A549 (cell line): ENCODE measurements around the gene AKAP6. TPM values are rescaled to one million over a fixed set of nuclear protein-coding genes. Genes with fewer than 3 reads are reported as not detected.

Experiments
- ATAC-seq, 2 experiments: fragments of 200-7000 bp in 1 of 2; fragments of >200 bp in 1 of 2; cut with Nextera tagmentation in 1 of 2; cut with Tn5 transposase in 1 of 2; 3 replicates each; pipeline versions ENCODE4 v1.8.0 to v1.9.1; 2018 to 2020; ENCODE audit warnings: mild to moderate bottlenecking in 1 of 2, moderate library complexity in 1 of 2
- CTCF ChIA-PET: fragments of 300-600 bp; sonication (Branson Sonifier 250); formaldehyde crosslinking; extraction: SDS; loops from one replicate; lab custom pipeline; 2021; ENCODE audit warnings: antibody characterized with exemption, inconsistent platforms; lab: Yijun Ruan, JAX
- POLR2A ChIA-PET: fragments of 350-600 bp; formaldehyde crosslinking; extraction: SDS; loops from one replicate; lab custom pipeline; 2021; ENCODE audit warnings: antibody characterized with exemption, inconsistent platforms; lab: Yijun Ruan, JAX
- DNase-seq, 2 experiments: peaks; one replicate each; pipeline versions ENCODE4 v3.0.0 to v3.0.0-alpha.2; 2011 to 2016; ENCODE audit warnings: low read depth in 1 of 2, low spot score in 1 of 2
- FAIRE-seq: peaks from 2 replicates; lab custom pipeline; 2011; peaks lifted over from hg19 to GRCh38; lab: Jason Lieb, UNC
- H3K27ac ChIP-seq, 2 experiments: fragments of >200 bp; sonication (Bioruptor Twin); formaldehyde crosslinking; 3 replicates each; pipeline ENCODE4 v1.5.1; 2016 to 2017
- H3K4me1 ChIP-seq: fragments of >200 bp; sonication (Bioruptor Twin); formaldehyde crosslinking; 3 replicates; pipeline ENCODE4 v1.6.1; 2016
- H3K4me2 ChIP-seq: fragments of >200 bp; sonication (Bioruptor Twin); formaldehyde crosslinking; 3 replicates; pipeline ENCODE4 v1.6.1; 2016
- H3K4me3 ChIP-seq: fragments of >200 bp; sonication (Bioruptor Twin); formaldehyde crosslinking; 3 replicates; pipeline ENCODE4 v1.5.1; 2016
- H3K9me3 ChIP-seq: fragments of >200 bp; sonication (Bioruptor Twin); formaldehyde crosslinking; 3 replicates; pipeline ENCODE4 v1.6.1; 2016
- CBX2 ChIP-seq: fragments of 200-600 bp; sonication (generic); IDR thresholded peaks from 2 replicates; pipeline ENCODE4 v1.6.1; 2016; ENCODE audit warnings: low read depth, mild to moderate bottlenecking, borderline replicate concordance
- EHMT2 ChIP-seq: fragments of 200-600 bp; sonication (generic); IDR thresholded peaks from 2 replicates; pipeline ENCODE4 v1.6.1; 2016; ENCODE audit warnings: antibody characterized with exemption, low read depth, mild to moderate bottlenecking, moderate library complexity
- FOSL2 ChIP-seq, 2 experiments: fragments of 450-650 bp in 1 of 2; fragments of >200 bp in 1 of 2; sonication (Bioruptor Twin) in 1 of 2; formaldehyde crosslinking; IDR thresholded peaks; 2 replicates each; pipeline versions ENCODE4 v1.5.0 to v1.6.1; 2016 to 2020; ENCODE audit warnings: mild to moderate bottlenecking in 1 of 2, moderate library complexity in 1 of 2
- FOXS1 ChIP-seq: fragments of 250-450 bp; sonication (Bioruptor Pico); IDR thresholded peaks from 2 replicates; pipeline ENCODE4 v1.5.0; 2020; ENCODE audit warnings: mild to moderate bottlenecking, moderate library complexity
- JUNB ChIP-seq: fragments of >200 bp; sonication (Bioruptor Twin); formaldehyde crosslinking; IDR thresholded peaks from 2 replicates; pipeline ENCODE4 v1.6.1; 2016
- MAZ ChIP-seq: fragments of 150-350 bp; IDR thresholded peaks from 2 replicates; pipeline ENCODE4 v1.6.1; 2014; ENCODE audit warnings: antibody characterized with exemption, low read depth, low read length, borderline replicate concordance
- NFE2L2 ChIP-seq: fragments of 150-350 bp; conservative IDR thresholded peaks from 2 replicates; pipeline ENCODE4 v1.6.1; 2014; ENCODE audit warnings: low read length
- RAD21 ChIP-seq, 2 experiments: fragments of >200 bp in 1 of 2; sonication (Bioruptor Twin) in 1 of 2; formaldehyde crosslinking in 1 of 2; IDR thresholded peaks in 1 of 2; conservative IDR thresholded peaks in 1 of 2; 2 replicates in 1 of 2; 3 replicates in 1 of 2; pipeline ENCODE4 v1.6.1; 2012 to 2018; ENCODE audit warnings: inconsistent platforms in 1 of 2
- RFX5 ChIP-seq: fragments of 450-650 bp; IDR thresholded peaks from 2 replicates; pipeline ENCODE4 v1.7.1; 2014; ENCODE audit warnings: antibody characterized with exemption, mild to moderate bottlenecking, moderate library complexity
- SMC3 ChIP-seq: fragments of >200 bp; sonication (Bioruptor Twin); formaldehyde crosslinking; IDR thresholded peaks from 3 replicates; pipeline ENCODE4 v1.6.1; 2018; ENCODE audit warnings: inconsistent platforms
- SREBF2 ChIP-seq: fragments of 450-650 bp; IDR thresholded peaks from 2 replicates; pipeline ENCODE4 v1.6.1; 2014; ENCODE audit warnings: mild to moderate bottlenecking, moderate library complexity
- TP53 ChIP-seq: fragments of 250-450 bp; sonication (Bioruptor Pico); IDR thresholded peaks from 2 replicates; pipeline ENCODE4 v1.5.0; 2021; ENCODE audit warnings: mild to moderate bottlenecking, moderate library complexity
- ZC3H11A ChIP-seq: fragments of 450-650 bp; IDR thresholded peaks from 2 replicates; pipeline ENCODE4 v1.6.1; 2014; ENCODE audit warnings: antibody characterized with exemption, mild to moderate bottlenecking
- ZFP36 ChIP-seq: fragments of 450-650 bp; IDR thresholded peaks from 2 replicates; pipeline ENCODE4 v1.6.1; 2014; ENCODE audit warnings: borderline replicate concordance; ENCODE audit not compliant: partially characterized antibody
- WGBS: methylation state at CpG from one replicate; pipeline ENCODE4 v1.1.6; 2017; ENCODE audit errors: missing lambda C conversion rate; 5-methylcytosine and 5-hydroxymethylcytosine counted together
- polyA plus RNA-seq, 4 experiments: library from polyadenylated mRNA; depleted of rRNA in 3 of 4; stranded (reverse); fragments of >200 nt; fragmentation: RNase III in 1 of 4; extraction: RNeasy Plus Mini Kit Qiagen cat#74134 plus additional on column Dnase treatment in 1 of 4; gene quantifications; 2 replicates in 3 of 4; 3 replicates in 1 of 4; pipeline ENCODE4 v1.2.3, GENCODE V29; 2011 to 2017
- TF ChIP-seq, protein P1 (sequence below): IDR thresholded peaks from 2 replicates; pipeline ENCODE4 v1.6.1; 2012; ENCODE audit warnings: low read depth, borderline replicate concordance
- TF ChIP-seq, protein P2 (sequence below): IDR thresholded peaks from 2 replicates; pipeline ENCODE4 v1.6.1; 2012
- TF ChIP-seq, protein P3 (sequence below): fragments of 250-450 bp; sonication (Bioruptor Pico); IDR thresholded peaks from 2 replicates; pipeline ENCODE4 v1.5.0; 2020; ENCODE audit warnings: low read depth, mild to moderate bottlenecking, moderate library complexity
- TF ChIP-seq, protein P4 (sequence below): fragments of 450-650 bp; IDR thresholded peaks from 2 replicates; pipeline ENCODE4 v1.6.1; 2014; ENCODE audit warnings: antibody characterized with exemption
- TF ChIP-seq, protein P5 (sequence below): fragments of >200 bp; sonication (Bioruptor Twin); formaldehyde crosslinking; IDR thresholded peaks from 3 replicates; pipeline ENCODE4 v1.5.1; 2016
- TF ChIP-seq, protein P6 (sequence below): fragments of 250-450 bp; sonication (Bioruptor Pico); IDR thresholded peaks from 2 replicates; pipeline ENCODE4 v1.5.0; 2021; ENCODE audit warnings: mild to moderate bottlenecking, moderate library complexity, borderline replicate concordance

The AKAP6 gene
- polyA plus RNA-seq, 2 of the 4 experiments (the other 2 are of a cell fraction), result 0.27 to 1.9 TPM

DNA sequence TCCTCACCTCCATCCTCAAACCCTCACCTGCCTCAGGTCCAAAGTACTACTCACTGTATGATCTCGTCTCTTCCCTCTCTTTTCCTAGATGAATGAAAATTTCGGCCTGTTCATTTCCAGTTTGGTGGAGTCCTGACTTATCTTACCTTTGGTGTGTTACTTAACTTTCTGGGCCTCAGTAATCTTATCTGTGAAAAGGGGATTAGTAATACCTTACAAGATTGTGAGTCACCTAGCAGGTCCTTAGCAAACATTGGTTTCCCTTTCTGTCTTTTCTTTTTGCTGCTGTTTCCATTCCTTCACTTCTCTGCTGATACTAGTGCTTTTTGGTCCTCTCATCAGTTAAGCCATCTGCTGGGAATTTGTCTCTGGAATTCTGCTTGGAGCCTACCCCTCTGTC, 52.8 kb downstream of the AKAP6 start:
- no peak for FAIRE-seq
- no peak for DNase-seq
- Histone ChIP-seq H3K27ac (no peak overlapping the region), H3K4me3 (no peak overlapping the region), H3K4me2 (no peak overlapping the region), H3K4me1 (no peaks in the 10 kb centered on the region), H3K9me3 (no peaks in the 10 kb centered on the region)
- CTCF ChIA-PET, result interaction anchor here (0.8 to 1.9 kb wide), 11 partner anchors 9 to 310 kb away, joined by 3 to 10 read pairs (median 5); no protein-coding TSS in a partner anchor
- POLR2A ChIA-PET, result no interaction called here
- TF ChIP-seq MAZ (no peak), NFE2L2 (no peak), ZC3H11A (no peak), FOXS1 (CRISPR knock-in tag) (no peak), ZFP36 (no peak), FOSL2 (IDR thresholded peaks at IDR 0.05) (no peak), FOSL2 (CRISPR knock-in tag; IDR thresholded peaks at IDR 0.05) (no peak), SMC3 (no peak), CBX2 (no peak)
- TF ChIP-seq, protein P1, sequence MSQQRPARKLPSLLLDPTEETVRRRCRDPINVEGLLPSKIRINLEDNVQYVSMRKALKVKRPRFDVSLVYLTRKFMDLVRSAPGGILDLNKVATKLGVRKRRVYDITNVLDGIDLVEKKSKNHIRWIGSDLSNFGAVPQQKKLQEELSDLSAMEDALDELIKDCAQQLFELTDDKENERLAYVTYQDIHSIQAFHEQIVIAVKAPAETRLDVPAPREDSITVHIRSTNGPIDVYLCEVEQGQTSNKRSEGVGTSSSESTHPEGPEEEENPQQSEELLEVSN, result no peak
- TF ChIP-seq, protein P2, sequence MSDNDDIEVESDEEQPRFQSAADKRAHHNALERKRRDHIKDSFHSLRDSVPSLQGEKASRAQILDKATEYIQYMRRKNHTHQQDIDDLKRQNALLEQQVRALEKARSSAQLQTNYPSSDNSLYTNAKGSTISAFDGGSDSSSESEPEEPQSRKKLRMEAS, result no peak
- TF ChIP-seq, protein P3, sequence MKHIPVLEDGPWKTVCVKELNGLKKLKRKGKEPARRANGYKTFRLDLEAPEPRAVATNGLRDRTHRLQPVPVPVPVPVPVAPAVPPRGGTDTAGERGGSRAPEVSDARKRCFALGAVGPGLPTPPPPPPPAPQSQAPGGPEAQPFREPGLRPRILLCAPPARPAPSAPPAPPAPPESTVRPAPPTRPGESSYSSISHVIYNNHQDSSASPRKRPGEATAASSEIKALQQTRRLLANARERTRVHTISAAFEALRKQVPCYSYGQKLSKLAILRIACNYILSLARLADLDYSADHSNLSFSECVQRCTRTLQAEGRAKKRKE (CRISPR knock-in tag), result no peak
- WGBS, result 82% methylated on average over 2 of the region's 2 CpGs
- no peak for ATAC-seq

DNA sequence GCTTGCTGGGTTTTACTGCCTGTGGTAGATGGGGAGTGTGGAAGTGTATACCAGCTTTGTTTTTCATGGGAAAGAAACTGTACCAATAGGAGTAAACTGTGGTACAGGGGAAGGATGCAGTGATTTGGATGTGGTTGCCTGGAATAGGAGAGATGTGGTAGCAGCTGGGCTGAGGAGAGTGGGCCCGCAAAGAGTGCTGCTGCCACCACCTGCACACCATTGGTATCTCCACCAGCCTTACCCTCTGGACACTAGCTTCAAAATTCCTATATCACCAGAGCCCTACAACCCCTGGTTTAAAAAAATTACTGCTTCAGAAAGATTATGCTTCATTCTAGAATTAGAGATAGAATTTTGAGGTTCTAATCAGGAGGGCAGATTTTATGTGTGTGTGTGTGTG, 53.6 kb downstream of the AKAP6 start:
- DNase-seq, result peak in 1 of 2 experiments; percentile 40
- CTCF ChIA-PET, result interaction anchor here (0.6 to 1.9 kb wide), 18 partner anchors 9 to 555 kb away, joined by 3 to 10 read pairs (median 4); no protein-coding TSS in a partner anchor
- POLR2A ChIA-PET, result no interaction called here
- FAIRE-seq, result no peak
- WGBS, result 87% methylated on average over 1 of the region's 1 CpG
- Histone ChIP-seq H3K4me3 (no peak overlapping the region), H3K4me2 (no peak overlapping the region)
- ATAC-seq, result peak; percentile 91 to 93
- TF ChIP-seq, protein P4, sequence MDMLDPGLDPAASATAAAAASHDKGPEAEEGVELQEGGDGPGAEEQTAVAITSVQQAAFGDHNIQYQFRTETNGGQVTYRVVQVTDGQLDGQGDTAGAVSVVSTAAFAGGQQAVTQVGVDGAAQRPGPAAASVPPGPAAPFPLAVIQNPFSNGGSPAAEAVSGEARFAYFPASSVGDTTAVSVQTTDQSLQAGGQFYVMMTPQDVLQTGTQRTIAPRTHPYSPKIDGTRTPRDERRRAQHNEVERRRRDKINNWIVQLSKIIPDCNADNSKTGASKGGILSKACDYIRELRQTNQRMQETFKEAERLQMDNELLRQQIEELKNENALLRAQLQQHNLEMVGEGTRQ, result no peak
- TF ChIP-seq SMC3 (peak; percentile 65), TP53 (CRISPR knock-in tag) (no peak), NFE2L2 (no peak), RFX5 (no peak), JUNB (no peak), EHMT2 (no peak), RAD21 (conservative IDR thresholded peaks at IDR 0.05 in 1 of 2, IDR thresholded peaks at IDR 0.05 in 1 of 2) (peak; percentile 68 to 76), SREBF2 (no peak)
- TF ChIP-seq, protein P5, sequence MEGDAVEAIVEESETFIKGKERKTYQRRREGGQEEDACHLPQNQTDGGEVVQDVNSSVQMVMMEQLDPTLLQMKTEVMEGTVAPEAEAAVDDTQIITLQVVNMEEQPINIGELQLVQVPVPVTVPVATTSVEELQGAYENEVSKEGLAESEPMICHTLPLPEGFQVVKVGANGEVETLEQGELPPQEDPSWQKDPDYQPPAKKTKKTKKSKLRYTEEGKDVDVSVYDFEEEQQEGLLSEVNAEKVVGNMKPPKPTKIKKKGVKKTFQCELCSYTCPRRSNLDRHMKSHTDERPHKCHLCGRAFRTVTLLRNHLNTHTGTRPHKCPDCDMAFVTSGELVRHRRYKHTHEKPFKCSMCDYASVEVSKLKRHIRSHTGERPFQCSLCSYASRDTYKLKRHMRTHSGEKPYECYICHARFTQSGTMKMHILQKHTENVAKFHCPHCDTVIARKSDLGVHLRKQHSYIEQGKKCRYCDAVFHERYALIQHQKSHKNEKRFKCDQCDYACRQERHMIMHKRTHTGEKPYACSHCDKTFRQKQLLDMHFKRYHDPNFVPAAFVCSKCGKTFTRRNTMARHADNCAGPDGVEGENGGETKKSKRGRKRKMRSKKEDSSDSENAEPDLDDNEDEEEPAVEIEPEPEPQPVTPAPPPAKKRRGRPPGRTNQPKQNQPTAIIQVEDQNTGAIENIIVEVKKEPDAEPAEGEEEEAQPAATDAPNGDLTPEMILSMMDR, result peak; percentile 43
- TF ChIP-seq, protein P6, sequence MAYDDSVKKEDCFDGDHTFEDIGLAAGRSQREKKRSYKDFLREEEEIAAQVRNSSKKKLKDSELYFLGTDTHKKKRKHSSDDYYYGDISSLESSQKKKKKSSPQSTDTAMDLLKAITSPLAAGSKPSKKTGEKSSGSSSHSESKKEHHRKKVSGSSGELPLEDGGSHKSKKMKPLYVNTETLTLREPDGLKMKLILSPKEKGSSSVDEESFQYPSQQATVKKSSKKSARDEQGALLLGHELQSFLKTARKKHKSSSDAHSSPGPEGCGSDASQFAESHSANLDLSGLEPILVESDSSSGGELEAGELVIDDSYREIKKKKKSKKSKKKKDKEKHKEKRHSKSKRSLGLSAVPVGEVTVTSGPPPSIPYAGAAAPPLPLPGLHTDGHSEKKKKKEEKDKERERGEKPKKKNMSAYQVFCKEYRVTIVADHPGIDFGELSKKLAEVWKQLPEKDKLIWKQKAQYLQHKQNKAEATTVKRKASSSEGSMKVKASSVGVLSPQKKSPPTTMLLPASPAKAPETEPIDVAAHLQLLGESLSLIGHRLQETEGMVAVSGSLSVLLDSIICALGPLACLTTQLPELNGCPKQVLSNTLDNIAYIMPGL (CRISPR knock-in tag), result no peak
- TF ChIP-seq, protein P1, result no peak
- TF ChIP-seq, all 56 proteins: peak for 3
- H3K9me3 ChIP-seq, result no peaks in the 10 kb centered on the region
- no peak overlapping the region for H3K27ac ChIP-seq
- H3K4me1 ChIP-seq, result no peaks in the 10 kb centered on the region
